Measurements from ENCODE around the gene CTTNBP2. TPM values are rescaled to one million over a fixed set of nuclear protein-coding genes. Genes with fewer than 3 reads are reported as not detected.
A peak's percentile ranks its signal among the peaks of the same experiment; 100 is the strongest.

The CTTNBP2 gene
- total and polyA plus RNA-seq, 8 donors = 3.0 to 22.2 (median 19.2) TPM

GRCh38 chr7:117751775-117752174 lies 121.5 kb downstream of the CTTNBP2 start:
- intact Hi-C loops (cut with DNase I) = no loop called here

GRCh38 chr7:117750612-117751563 lies 122.4 kb downstream of the CTTNBP2 start:
- intact Hi-C loops (cut with DNase I) = no loop called here
- no peaks in the 10 kb centered on the region for H3K36me3 ChIP-seq
- no peaks in the 10 kb centered on the region for H3K9me3 ChIP-seq
- no peaks in the 10 kb centered on the region for H3K27me3 ChIP-seq
- no peak overlapping the region for H3K4me3 ChIP-seq
- TF ChIP-seq CTCF (IDR thresholded peaks at IDR 0.05) = peak in 1 of 2 donors; percentile 58
- DNase-seq = peak in 2 of 4 donors; percentile 18 to 46
- no peak overlapping the region for H3K27ac ChIP-seq
- peak; percentile 59 for ATAC-seq
- H3K4me1 ChIP-seq = no peaks in the 10 kb centered on the region

More at GRCh38 chr7:117751775-117752174, 121.5 kb downstream of the CTTNBP2 start:
- Histone ChIP-seq H3K4me1 (no peaks in the 10 kb centered on the region), H3K36me3 (no peaks in the 10 kb centered on the region), H3K27ac (no peak overlapping the region), H3K27me3 (no peaks in the 10 kb centered on the region), H3K4me3 (no peak overlapping the region), H3K9me3 (no peaks in the 10 kb centered on the region)
- TF ChIP-seq CTCF (IDR thresholded peaks at IDR 0.05) = no peak
- peak; percentile 47 for ATAC-seq
- DNase-seq = no peak

GRCh38 chr7:117741962-117742361 lies 131.3 kb downstream of the CTTNBP2 start:
- Histone ChIP-seq H3K4me1 (no peaks in the 10 kb centered on the region), H3K27ac (no peak overlapping the region), H3K36me3 (no peaks in the 10 kb centered on the region), H3K27me3 (no peaks in the 10 kb centered on the region), H3K9me3 (no peaks in the 10 kb centered on the region), H3K4me3 (no peak overlapping the region)
- ATAC-seq (no peak), DNase-seq (no peak)
- TF ChIP-seq CTCF (IDR thresholded peaks at IDR 0.05) = no peak
- intact Hi-C loops (cut with DNase I) = no loop called here

GRCh38 chr7:117739085-117739484 lies 134.2 kb downstream of the CTTNBP2 start:
- H3K9me3 ChIP-seq = no peaks in the 10 kb centered on the region
- no peaks in the 10 kb centered on the region for H3K27me3 ChIP-seq
- no peak for ATAC-seq
- H3K4me1 ChIP-seq = no peaks in the 10 kb centered on the region
- intact Hi-C loops (cut with DNase I) = no loop called here
- no peak overlapping the region for H3K4me3 ChIP-seq
- H3K27ac ChIP-seq = no peak overlapping the region
- no peaks in the 10 kb centered on the region for H3K36me3 ChIP-seq
- no peak for TF ChIP-seq CTCF (IDR thresholded peaks at IDR 0.05)
- no peak for DNase-seq

GRCh38 chr7:117737926-117738325 lies 135.3 kb downstream of the CTTNBP2 start:
- H3K9me3 ChIP-seq = no peaks in the 10 kb centered on the region
- no peak for DNase-seq
- no peaks in the 10 kb centered on the region for H3K36me3 ChIP-seq
- ATAC-seq = no peak
- no peaks in the 10 kb centered on the region for H3K27me3 ChIP-seq
- TF ChIP-seq CTCF (IDR thresholded peaks at IDR 0.05) = no peak
- H3K4me3 ChIP-seq = no peak overlapping the region
- no peak overlapping the region for H3K27ac ChIP-seq
- no peaks in the 10 kb centered on the region for H3K4me1 ChIP-seq
- intact Hi-C loops (cut with DNase I) = no loop called here
